ENCODE results near the gene KIF1A.

DNA sequence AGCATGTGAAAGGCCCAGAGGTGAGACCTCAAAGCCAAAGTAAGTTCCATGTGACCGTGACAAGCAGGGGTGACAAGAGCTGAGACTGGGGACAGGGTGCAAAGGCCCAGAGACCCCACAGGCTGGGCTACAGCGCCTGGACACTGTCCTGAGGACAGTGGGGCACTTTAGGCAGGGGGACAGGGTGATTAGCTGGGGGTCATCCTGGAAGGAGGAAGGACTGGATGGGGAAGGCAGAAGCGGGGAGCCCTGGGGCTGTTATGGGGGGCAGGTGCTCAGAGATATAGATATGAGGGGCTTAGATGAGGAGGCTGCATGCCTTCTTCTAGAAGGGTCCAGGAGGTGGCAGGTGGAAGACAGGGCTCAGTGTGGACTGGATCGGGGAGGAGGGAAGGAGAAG lies 31.5 kb downstream of the KIF1A start:
- TF ChIP-seq RAD21 (IDR thresholded peaks at IDR 0.05; ENCODE audit: low read depth) (no peak), NFIC (IDR thresholded peaks at IDR 0.05) (no peak), EP300 (IDR thresholded peaks at IDR 0.05; ENCODE audit: borderline replicate concordance) (no peak), TAF1 (IDR thresholded peaks at IDR 0.05; ENCODE audit: low read depth) (no peak), CREB1 (IDR thresholded peaks at IDR 0.05; ENCODE audit: low read depth) (no peak), YY1 (IDR thresholded peaks at IDR 0.05; ENCODE audit: low read depth) (no peak), CEBPB (IDR thresholded peaks at IDR 0.05) (no peak), FOXM1 (IDR thresholded peaks at IDR 0.05; ENCODE audit: borderline replicate concordance, low read depth) (no peak), ZBTB7A (IDR thresholded peaks at IDR 0.05; ENCODE audit: low read depth) (no peak), TCF12 (IDR thresholded peaks at IDR 0.05; ENCODE audit: low read depth) (no peak), EGR1 (IDR thresholded peaks at IDR 0.05) (no peak)
- TF ChIP-seq, protein P1, sequence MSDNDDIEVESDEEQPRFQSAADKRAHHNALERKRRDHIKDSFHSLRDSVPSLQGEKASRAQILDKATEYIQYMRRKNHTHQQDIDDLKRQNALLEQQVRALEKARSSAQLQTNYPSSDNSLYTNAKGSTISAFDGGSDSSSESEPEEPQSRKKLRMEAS (IDR thresholded peaks at IDR 0.05): no peak
- TF ChIP-seq, protein P2, sequence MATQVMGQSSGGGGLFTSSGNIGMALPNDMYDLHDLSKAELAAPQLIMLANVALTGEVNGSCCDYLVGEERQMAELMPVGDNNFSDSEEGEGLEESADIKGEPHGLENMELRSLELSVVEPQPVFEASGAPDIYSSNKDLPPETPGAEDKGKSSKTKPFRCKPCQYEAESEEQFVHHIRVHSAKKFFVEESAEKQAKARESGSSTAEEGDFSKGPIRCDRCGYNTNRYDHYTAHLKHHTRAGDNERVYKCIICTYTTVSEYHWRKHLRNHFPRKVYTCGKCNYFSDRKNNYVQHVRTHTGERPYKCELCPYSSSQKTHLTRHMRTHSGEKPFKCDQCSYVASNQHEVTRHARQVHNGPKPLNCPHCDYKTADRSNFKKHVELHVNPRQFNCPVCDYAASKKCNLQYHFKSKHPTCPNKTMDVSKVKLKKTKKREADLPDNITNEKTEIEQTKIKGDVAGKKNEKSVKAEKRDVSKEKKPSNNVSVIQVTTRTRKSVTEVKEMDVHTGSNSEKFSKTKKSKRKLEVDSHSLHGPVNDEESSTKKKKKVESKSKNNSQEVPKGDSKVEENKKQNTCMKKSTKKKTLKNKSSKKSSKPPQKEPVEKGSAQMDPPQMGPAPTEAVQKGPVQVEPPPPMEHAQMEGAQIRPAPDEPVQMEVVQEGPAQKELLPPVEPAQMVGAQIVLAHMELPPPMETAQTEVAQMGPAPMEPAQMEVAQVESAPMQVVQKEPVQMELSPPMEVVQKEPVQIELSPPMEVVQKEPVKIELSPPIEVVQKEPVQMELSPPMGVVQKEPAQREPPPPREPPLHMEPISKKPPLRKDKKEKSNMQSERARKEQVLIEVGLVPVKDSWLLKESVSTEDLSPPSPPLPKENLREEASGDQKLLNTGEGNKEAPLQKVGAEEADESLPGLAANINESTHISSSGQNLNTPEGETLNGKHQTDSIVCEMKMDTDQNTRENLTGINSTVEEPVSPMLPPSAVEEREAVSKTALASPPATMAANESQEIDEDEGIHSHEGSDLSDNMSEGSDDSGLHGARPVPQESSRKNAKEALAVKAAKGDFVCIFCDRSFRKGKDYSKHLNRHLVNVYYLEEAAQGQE (IDR thresholded peaks at IDR 0.05; ENCODE audit: low read depth): no peak
- TF ChIP-seq, protein P3, sequence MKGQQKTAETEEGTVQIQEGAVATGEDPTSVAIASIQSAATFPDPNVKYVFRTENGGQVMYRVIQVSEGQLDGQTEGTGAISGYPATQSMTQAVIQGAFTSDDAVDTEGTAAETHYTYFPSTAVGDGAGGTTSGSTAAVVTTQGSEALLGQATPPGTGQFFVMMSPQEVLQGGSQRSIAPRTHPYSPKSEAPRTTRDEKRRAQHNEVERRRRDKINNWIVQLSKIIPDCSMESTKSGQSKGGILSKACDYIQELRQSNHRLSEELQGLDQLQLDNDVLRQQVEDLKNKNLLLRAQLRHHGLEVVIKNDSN (IDR thresholded peaks at IDR 0.05): no peak

All from Ishikawa (cell line).